ENCODE results near the gene ARHGAP10. TPM values are rescaled to one million over a fixed set of nuclear protein-coding genes. Genes with fewer than 3 reads are reported as not detected.

Gene ARHGAP10
- total and polyA plus RNA-seq, 2 donors (not counting 1 experiment from before 2014, with no cell fraction given) = 0.10 to 0.34 TPM

GRCh38 chr4:147709999-147710398 is 21.9 kb upstream of the ARHGAP10 start:
- Histone ChIP-seq H3K4me2 (replicated peaks; ENCODE audit: low read depth, low read length, poor library complexity, severe bottlenecking) (no peak overlapping the region), H3K79me2 (ENCODE audit: control insufficient read depth, insufficient read depth, low read length) (no peaks in the 10 kb centered on the region), H4K20me1 (ENCODE audit: control insufficient read depth, insufficient read depth, low read length, poor library complexity, severe bottlenecking) (no peaks in the 10 kb centered on the region), H3K9me3 (ENCODE audit: control extremely low read depth in 1 of 3, control insufficient read depth in 2 of 3, insufficient read depth in 1 of 3, low read length in 2 of 3) (no peaks in the 10 kb centered on the region), H3K4me3 (ENCODE audit: control extremely low read depth in 1 of 5, extremely low read depth in 1 of 5, insufficient read depth in 1 of 5, low read depth in 2 of 5, low read length in 4 of 5) (no peak overlapping the region), H3K4me1 (ENCODE audit: control insufficient read depth in 2 of 2, insufficient read depth in 2 of 2, low read length in 2 of 2) (no peaks in the 10 kb centered on the region), H3K27me3 (replicated peaks in 1 of 4; ENCODE audit: control extremely low read depth in 1 of 4, control insufficient read depth in 3 of 4, insufficient read depth in 4 of 4, low read length in 3 of 4) (no peaks in the 10 kb centered on the region), H3K36me3 (replicated peaks in 1 of 2; ENCODE audit: control extremely low read depth in 1 of 2, control insufficient read depth in 1 of 2, extremely low read depth in 1 of 2, insufficient read depth in 2 of 2, low read length in 1 of 2) (no peaks in the 10 kb centered on the region), H3K9ac (ENCODE audit: low read length) (no peak overlapping the region), H2AFZ (ENCODE audit: insufficient read depth, low read depth, low read length, poor library complexity, severe bottlenecking) (peak overlapping the region; percentile 28), H3K27ac (ENCODE audit: low read length in 2 of 2) (no peak overlapping the region)
- Mint-ChIP-seq H3K27ac (no peak overlapping the region), H3K4me1 (peaks cover 2% of the 10 kb centered on the region), H3K27me3 (peaks cover 3% of the 10 kb centered on the region), H3K9me3 (ENCODE audit: insufficient read depth) (no peaks in the 10 kb centered on the region), H3K4me3 (no peak overlapping the region)
- TF ChIP-seq CTCF (IDR thresholded peaks at IDR 0.05) (no peak), EZH2 (IDR thresholded peaks at IDR 0.05; ENCODE audit: borderline replicate concordance, insufficient read depth, low read depth, low read length, poor library complexity, severe bottlenecking) (no peak)
- WGBS (ENCODE audit: insufficient coverage) = no CpG with 5 or more reads among the region's 5 CpGs
- ChIA-PET CTCF (interaction anchor here (1.2 to 6.0 kb wide), 4 partner anchors 19 to 159 kb away, joined by 3 to 44 read pairs (median 4); partner anchors contain the start of gene PRMT9), POLR2A (no interaction called here)
- no peak for ATAC-seq (ENCODE audit: low read depth)
- DNase-seq = no peak
- intact Hi-C loops (cut with micrococcal nuclease) = no loop called here

- H2AFZ ChIP-seq (ENCODE audit: insufficient read depth, low read depth, low read length, poor library complexity, severe bottlenecking) = no peak overlapping the region
- WGBS (ENCODE audit: insufficient coverage) = 100% methylated on average over 4 of the region's 8 CpGs
- no peak for ATAC-seq (ENCODE audit: low read depth)
- Mint-ChIP-seq H3K9me3 (ENCODE audit: insufficient read depth) (no peaks in the 10 kb centered on the region), H3K27me3 (peaks cover 17% of the 10 kb centered on the region), H3K4me1 (no peaks in the 10 kb centered on the region), H3K27ac (no peak overlapping the region), H3K4me3 (no peak overlapping the region)
- H3K27ac ChIP-seq (ENCODE audit: low read length in 2 of 2) = no peak overlapping the region
- CTCF ChIA-PET = no interaction called here
- H3K27me3 ChIP-seq (replicated peaks in 1 of 4; ENCODE audit: control extremely low read depth in 1 of 4, control insufficient read depth in 3 of 4, insufficient read depth in 4 of 4, low read length in 3 of 4) = peaks cover 0 to 4% (median 0%) of the 10 kb centered on the region in 4 experiments
- POLR2A ChIA-PET = no interaction called here
- no peaks in the 10 kb centered on the region for H3K4me1 ChIP-seq (ENCODE audit: control insufficient read depth in 2 of 2, insufficient read depth in 2 of 2, low read length in 2 of 2)
- H3K9ac ChIP-seq (ENCODE audit: low read length) = no peak overlapping the region
- H3K79me2 ChIP-seq (ENCODE audit: control insufficient read depth, insufficient read depth, low read length) = no peaks in the 10 kb centered on the region
- no peak overlapping the region for H3K4me3 ChIP-seq (ENCODE audit: control extremely low read depth in 1 of 5, extremely low read depth in 1 of 5, insufficient read depth in 1 of 5, low read depth in 2 of 5, low read length in 4 of 5)
- no peak for DNase-seq
- intact Hi-C loops (cut with micrococcal nuclease) = no loop called here
- H4K20me1 ChIP-seq (ENCODE audit: control insufficient read depth, insufficient read depth, low read length, poor library complexity, severe bottlenecking) = no peaks in the 10 kb centered on the region
- H3K36me3 ChIP-seq (replicated peaks in 1 of 2; ENCODE audit: control extremely low read depth in 1 of 2, control insufficient read depth in 1 of 2, extremely low read depth in 1 of 2, insufficient read depth in 2 of 2, low read length in 1 of 2) = no peaks in the 10 kb centered on the region
- H3K4me2 ChIP-seq (replicated peaks; ENCODE audit: low read depth, low read length, poor library complexity, severe bottlenecking) = no peak overlapping the region
- TF ChIP-seq EZH2 (IDR thresholded peaks at IDR 0.05; ENCODE audit: borderline replicate concordance, insufficient read depth, low read depth, low read length, poor library complexity, severe bottlenecking) = no peak
- TF ChIP-seq CTCF (IDR thresholded peaks at IDR 0.05) = no peak
- H3K9me3 ChIP-seq (ENCODE audit: control extremely low read depth in 1 of 3, control insufficient read depth in 2 of 3, insufficient read depth in 1 of 3, low read length in 2 of 3) = no peaks in the 10 kb centered on the region
Observed at GRCh38 chr4:147714575-147715401, 17.1 kb upstream of the ARHGAP10 start.

Measured in B cell (primary cell).